Body of pancreas (tissue), 4 donors: ENCODE measurements around the gene MTF1. TPM values are rescaled to one million over a fixed set of nuclear protein-coding genes. Genes with fewer than 3 reads are reported as not detected.
A peak's percentile ranks its signal among the peaks of the same experiment; 100 is the strongest.

Experiments
- ATAC-seq: fragments of 150-250 bp; one replicate; pipeline ENCODE4 v1.9.1; 2016
- DNase-seq, 4 donors: peaks; one replicate each; pipeline ENCODE4 v3.0.0-alpha.2; 2019
- H3K27ac ChIP-seq, 4 donors: fragments of 200-600 bp; sonication (generic); 1 replicate in 3 of 4; 2 replicates in 1 of 4; pipeline versions ENCODE4 v1.5.1 to v1.6.1; 2016 to 2019; ENCODE audit warnings: mild to moderate bottlenecking in 1 of 4, mixed read lengths in 1 of 4, moderate library complexity in 1 of 4
- H3K27me3 ChIP-seq, 2 donors: fragments of 200-600 bp; sonication (generic); one replicate each; pipeline ENCODE4 v1.6.0; 2016; ENCODE audit warnings: mild to moderate bottlenecking in 1 of 2
- H3K36me3 ChIP-seq, 2 donors: fragments of 200-600 bp; sonication (generic); replicated peaks in 1 of 2; 2 replicates each; pipeline ENCODE4 v1.5.1; 2016; ENCODE audit warnings: low read depth in 2 of 2; ENCODE audit not compliant: insufficient read depth in 1 of 2
- H3K4me1 ChIP-seq: fragments of 200-600 bp; sonication (generic); one replicate; pipeline ENCODE4 v1.6.0; 2016
- H3K4me3 ChIP-seq, 2 donors: fragments of 200-600 bp; sonication (generic); 1 replicate in 1 of 2; 2 replicates in 1 of 2; pipeline ENCODE4 v1.5.1; 2016 to 2019
- H3K9me3 ChIP-seq, 3 donors: fragments of 200-600 bp; sonication (generic); 1 replicate in 2 of 3; 2 replicates in 1 of 3; pipeline ENCODE4 v1.5.1; 2016
- CTCF ChIP-seq, 7 experiments: fragments of 450-650 bp in 4 of 7; fragments of 200-600 bp in 3 of 7; sonication (generic) in 3 of 7; IDR thresholded peaks; one replicate each; pipeline ENCODE4 v1.5.1; 2016 to 2019; ENCODE audit warnings: antibody characterized with exemption in 7 of 7
- POLR2A ChIP-seq, 3 donors: fragments of 450-650 bp; IDR thresholded peaks; one replicate each; pipeline ENCODE4 v1.6.1; 2016; ENCODE audit warnings: antibody characterized with exemption in 3 of 3, mild to moderate bottlenecking in 2 of 3
- WGBS, 2 donors: methylation state at CpG; one replicate each; pipeline ENCODE4 v1.1.5; 2017; 5-methylcytosine and 5-hydroxymethylcytosine counted together
- intact Hi-C: fragments of 100-400 bp; cut with DNase I; formaldehyde crosslinking; loops from one replicate; pipeline ENCODE4 v1.15.1; 2023
- total RNA-seq, 2 donors: library from RNA; depleted of rRNA; stranded (reverse); fragments of >200 nt; gene quantifications; one replicate each; pipeline ENCODE4 v1.1.0, GENCODE V29; 2016

The MTF1 gene
- total RNA-seq, 2 donors from 2014 or later = 1.3 to 3.9 TPM

GRCh38 chr1:37793773-37794371, 65.5 kb downstream of the MTF1 start, which contains the start of gene MANEAL:
Gene MANEAL (plus strand): TSS chr1:37793847. CDS start chr1:37794183, 336 bp downstream.
- Histone ChIP-seq H3K27ac (peak within 1 kb of the TSS in 1 of 4 donors; percentile 49), H3K4me1 (peaks cover 20% of the 10 kb centered on the region), H3K36me3 (no peaks in the 10 kb centered on the region), H3K27me3 (no peaks in the 10 kb centered on the region), H3K9me3 (no peaks in the 10 kb centered on the region), H3K4me3 (peak within 1 kb of the TSS; percentile 22 to 32)
- intact Hi-C loops = loop anchor here (10.0 kb wide), 2 partner anchors 61 to 99 kb away; partner anchors contain the start of genes CDCA8 and MTF1
- 1% methylated on average over 64 of the region's 82 CpGs; no CpG with 5 or more reads in 1 of the 2 donors for WGBS, 2 donors
- peak; percentile 51 to 66 (median 56) for DNase-seq
- peak in 1 of 7 experiments; percentile 6 for TF ChIP-seq CTCF (IDR thresholded peaks at IDR 0.05)
- peak in 1 of 3 donors; percentile 21 for TF ChIP-seq POLR2A (IDR thresholded peaks at IDR 0.05)
- peak; percentile 82 for ATAC-seq

GRCh38 chr1:37792943-37793686, 66.3 kb downstream of the MTF1 start:
- DNase-seq = no peak
- Histone ChIP-seq H3K9me3 (no peaks in the 10 kb centered on the region), H3K4me3 (peak overlapping the region; percentile 22 to 32), H3K4me1 (peaks cover 20% of the 10 kb centered on the region), H3K27ac (no peak overlapping the region), H3K36me3 (no peaks in the 10 kb centered on the region), H3K27me3 (no peaks in the 10 kb centered on the region)
- TF ChIP-seq CTCF (IDR thresholded peaks at IDR 0.05) (no peak), POLR2A (IDR thresholded peaks at IDR 0.05) (no peak)
- no peak for ATAC-seq
- intact Hi-C loops = loop anchor here (10.0 kb wide), 2 partner anchors 62 to 98 kb away; partner anchors contain the start of genes CDCA8 and MTF1
- WGBS, 2 donors = 32 to 44% methylated on average over 30 to 35 of the region's 36 CpGs

- Histone ChIP-seq H3K4me1 (no peaks in the 10 kb centered on the region), H3K27ac (no peak overlapping the region), H3K9me3 (no peaks in the 10 kb centered on the region), H3K27me3 (no peaks in the 10 kb centered on the region), H3K4me3 (no peak overlapping the region), H3K36me3 (no peaks in the 10 kb centered on the region)
- no peak for TF ChIP-seq POLR2A (IDR thresholded peaks at IDR 0.05)
- TF ChIP-seq CTCF (IDR thresholded peaks at IDR 0.05) = no peak
- intact Hi-C loops = no loop called here
- ATAC-seq (no peak), DNase-seq (no peak)
- WGBS, 2 donors = 63 to 67% methylated on average over 17 of the region's 17 CpGs
Observed at GRCh38 chr1:37782491-37782890, 76.9 kb downstream of the MTF1 start.

- Histone ChIP-seq H3K9me3 (no peaks in the 10 kb centered on the region), H3K27me3 (no peaks in the 10 kb centered on the region), H3K27ac (no peak overlapping the region), H3K4me3 (no peak overlapping the region), H3K4me1 (no peaks in the 10 kb centered on the region), H3K36me3 (no peaks in the 10 kb centered on the region)
- DNase-seq (no peak), ATAC-seq (no peak)
- intact Hi-C loops = no loop called here
- WGBS, 2 donors = 62 to 79% methylated on average over 3 of the region's 3 CpGs
- TF ChIP-seq POLR2A (IDR thresholded peaks at IDR 0.05) = no peak
- TF ChIP-seq CTCF (IDR thresholded peaks at IDR 0.05) = no peak
Observed at GRCh38 chr1:37778654-37779053, 80.7 kb downstream of the MTF1 start.
